GM18499 (cell line): Measurements from ENCODE around the gene ZBTB20.
"Not testable (repeated sequence)": the region's sequence is repeated elsewhere in the genome, so short reads cannot be mapped to it uniquely, and the experiment has no call there.

Experiments
- ATAC-seq: cut with Tn5 transposase; IDR thresholded peaks from one replicate; pipeline ENCODE4 v1.9.1; 2021; ENCODE audit warnings: moderate number of reproducible peaks; ENCODE audit not compliant: insufficient read depth, unreplicated experiment

Gene ZBTB20

DNA sequence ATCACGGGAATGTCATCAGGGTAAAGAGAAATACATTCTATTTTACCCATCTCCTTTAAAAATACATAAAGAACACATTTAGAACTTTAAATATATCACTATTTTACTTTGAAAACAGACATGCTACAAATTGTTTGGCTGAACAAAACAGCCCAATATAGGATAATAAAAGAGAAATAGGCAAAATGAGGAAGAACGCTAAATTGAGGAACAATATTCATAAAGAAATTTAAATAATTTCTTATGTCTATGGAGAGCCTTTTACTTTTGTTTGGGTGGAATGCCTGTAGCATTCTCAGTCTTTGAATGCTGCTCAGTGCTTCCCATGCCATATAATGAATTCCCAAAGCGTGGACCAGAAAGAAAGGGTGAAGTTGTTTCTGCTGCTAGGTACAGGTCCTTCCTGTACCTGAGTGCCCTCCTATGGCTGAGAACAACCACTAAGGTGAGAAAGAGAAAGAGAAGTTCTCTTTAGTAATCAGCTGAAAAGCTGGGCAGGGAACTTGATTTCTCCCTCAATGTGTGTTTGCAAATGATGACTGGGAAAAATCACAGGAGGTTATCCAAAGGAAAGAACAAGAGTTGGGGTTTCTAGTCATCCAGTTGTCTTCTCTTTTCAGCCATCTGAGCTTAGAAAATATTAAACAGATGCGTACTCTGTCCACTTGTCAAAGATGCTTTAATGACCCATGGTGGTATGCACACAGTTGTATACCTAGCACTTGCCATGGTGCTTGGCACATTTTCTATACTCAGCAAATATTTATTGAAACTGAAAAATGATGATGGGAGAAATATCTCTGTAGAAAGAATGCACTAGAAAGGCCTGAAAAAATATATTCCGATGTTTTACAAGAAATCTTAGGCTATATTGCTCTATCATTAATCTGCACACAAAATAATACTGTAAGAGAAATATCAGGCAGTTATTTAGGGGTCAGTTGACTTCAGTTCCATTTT is 448.7 kb downstream of the ZBTB20 start:
- ATAC-seq: no peak

DNA sequence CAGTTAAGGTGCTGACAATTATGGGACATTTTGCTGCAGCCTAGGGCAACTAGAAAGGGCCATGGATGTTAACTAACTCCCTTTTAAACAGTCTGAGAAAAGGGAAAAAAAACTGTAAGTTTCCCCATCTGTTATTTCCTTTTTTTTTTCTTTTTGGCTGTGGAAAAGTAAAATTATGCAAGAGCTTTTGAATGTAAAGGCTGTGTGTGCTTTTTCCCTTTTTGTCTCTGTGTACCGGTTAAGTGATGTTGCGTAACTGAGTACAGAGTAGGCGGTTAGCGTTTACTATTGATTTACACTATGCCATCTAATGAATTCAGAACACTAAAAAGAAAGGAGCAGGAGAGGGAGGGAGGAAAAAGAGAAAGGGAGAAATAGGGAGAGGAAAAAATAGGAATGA is 449.7 kb downstream of the ZBTB20 start:
- no peak for ATAC-seq

DNA sequence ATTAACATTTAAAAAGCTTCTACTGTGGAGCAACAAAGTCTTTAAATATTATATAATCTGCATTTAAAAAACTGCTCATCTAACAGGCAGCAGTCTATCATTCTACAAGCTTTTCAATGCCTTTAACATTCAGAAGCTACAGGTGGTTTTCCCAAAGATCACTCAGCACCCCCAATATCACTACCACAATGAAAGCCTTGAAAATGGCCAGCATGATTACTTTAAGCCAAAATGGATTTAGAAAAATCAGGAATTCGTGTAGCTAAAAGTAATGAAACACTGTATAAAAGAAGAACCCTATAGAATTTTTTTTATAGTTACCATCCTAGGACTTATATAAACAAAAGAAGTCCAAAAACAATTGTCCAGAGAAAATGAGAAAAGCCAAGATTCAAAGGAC is 452.8 kb downstream of the ZBTB20 start:
- ATAC-seq: no peak

DNA sequence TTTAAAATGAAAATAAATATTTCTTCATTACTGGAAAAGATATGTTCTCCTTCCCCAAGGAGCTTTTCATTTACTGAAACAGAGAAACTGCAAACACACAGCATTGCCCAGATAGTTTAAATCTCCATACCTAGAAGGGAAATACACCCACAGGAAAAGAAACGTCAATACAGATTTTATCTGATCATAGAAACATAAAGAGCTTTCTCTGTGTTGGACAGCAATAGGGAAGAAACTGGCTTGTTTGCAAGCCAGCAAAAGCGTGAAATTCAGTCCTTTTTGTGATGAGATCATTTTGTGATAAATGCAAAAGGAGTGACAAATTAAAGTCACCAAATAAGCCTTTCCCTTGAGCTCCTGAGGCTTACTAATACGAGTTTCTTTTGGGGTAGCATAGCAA is 455.2 kb downstream of the ZBTB20 start:
- ATAC-seq: no peak

DNA sequence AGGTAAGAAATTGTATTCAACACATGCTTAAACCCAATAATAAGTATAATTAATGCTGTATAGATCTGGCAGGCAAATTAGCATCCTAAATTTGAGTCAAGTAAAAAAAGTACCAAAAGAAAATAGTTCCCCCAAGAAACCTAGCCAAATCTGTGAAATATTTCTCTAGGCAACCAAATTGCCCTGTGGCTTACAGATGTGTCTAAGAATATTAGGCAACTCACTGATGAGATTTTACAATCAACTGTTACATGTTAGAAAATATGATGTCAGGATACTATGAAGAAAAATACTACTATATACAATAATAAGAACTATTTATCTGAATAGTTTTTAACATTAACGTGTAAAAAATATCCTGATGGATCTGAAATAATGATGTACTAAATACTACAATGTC is 456.2 kb downstream of the ZBTB20 start:
- no peak for ATAC-seq

DNA sequence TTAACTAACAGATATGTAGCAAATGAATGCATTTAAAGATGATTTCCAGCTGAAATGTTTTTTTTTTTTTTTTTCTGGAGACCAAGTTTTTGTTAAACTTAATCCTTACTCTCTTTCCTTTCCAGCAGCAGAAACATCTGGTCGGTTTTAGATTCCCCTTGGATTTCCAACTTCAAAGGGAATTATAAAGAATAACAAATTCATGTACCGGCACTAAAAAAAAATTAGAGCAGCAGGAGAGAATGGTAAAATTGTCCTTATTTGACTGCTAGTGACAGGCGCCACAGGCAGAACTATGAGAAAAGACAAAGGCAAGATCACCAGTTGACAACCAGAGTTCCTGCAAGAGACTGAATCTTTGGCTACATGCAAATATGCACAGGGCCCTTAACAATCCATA is 459.9 kb downstream of the ZBTB20 start:
- ATAC-seq: no peak

DNA sequence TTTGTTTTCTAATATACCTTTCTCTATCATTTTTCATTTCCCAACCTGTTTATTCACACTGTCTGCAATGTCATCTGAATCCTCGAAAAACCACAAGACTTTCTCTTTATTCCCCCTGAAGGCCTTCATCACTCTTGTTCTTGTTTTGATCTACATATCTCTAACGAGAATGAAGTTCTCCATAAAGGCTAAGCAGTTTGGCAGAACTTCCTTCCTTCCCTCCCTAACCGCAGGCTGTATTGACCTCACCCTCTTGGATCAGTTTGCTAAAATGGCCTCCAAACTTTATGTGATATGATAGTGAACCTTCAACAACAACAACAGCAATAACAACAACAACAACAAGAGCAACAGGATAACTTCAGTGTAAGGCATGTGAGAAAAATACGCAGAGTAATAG is 460.5 kb downstream of the ZBTB20 start:
- no peak for ATAC-seq

DNA sequence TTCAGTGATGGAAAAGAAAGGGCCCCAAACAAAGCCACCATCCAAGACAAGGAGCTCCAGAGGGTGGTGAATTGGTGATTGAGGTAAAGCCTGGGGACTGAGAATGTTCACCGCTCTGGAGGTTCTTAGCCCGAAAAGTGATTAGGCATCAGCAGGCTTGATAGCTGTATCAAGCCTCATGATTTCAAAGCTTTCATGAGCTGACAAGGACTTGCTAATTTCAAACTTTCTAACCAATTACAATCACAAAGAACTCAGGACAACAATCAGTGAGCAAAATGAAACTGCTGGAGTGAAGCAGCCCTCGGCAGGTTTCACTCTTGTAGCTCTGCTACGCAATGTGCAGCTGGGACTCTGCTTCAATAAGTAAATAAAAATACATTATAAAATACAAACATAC is 461.9 kb downstream of the ZBTB20 start:
- ATAC-seq: no peak

DNA sequence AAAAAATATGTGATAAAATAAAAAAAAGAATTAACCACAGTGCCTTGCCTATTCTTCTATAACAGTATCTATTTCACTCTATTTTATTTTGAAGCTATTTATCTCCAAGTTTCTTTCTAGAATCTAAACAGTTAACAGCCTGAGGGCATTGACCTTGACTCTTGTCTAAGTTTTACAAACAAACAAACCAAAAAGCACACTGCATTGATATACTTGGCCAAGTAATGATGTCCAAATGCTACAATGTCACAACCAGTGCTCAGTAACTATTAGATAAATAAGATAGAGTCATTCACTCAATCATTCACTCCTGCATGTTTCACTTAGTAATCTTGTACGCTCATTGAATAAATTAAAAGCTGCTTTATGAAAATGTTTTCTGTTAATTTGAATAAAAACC is 466.8 kb downstream of the ZBTB20 start:
- ATAC-seq: no peak

DNA sequence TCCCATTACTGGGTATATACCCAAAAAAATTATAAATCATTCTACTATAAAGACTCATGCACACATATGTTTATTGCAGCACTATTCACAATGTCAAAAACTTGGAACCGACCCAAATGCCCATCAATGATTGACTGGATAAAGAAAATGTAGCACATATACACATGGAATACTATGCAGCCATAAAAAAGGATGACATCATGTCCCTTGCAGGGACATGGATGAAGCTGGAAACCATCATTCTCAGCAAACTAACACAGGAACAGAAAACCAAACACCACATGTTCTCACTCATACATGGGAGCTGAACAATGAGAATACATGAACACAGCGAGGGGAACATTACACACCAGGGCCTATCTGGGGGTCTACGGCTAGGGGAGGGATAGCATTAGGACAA is 467.3 kb downstream of the ZBTB20 start:
- ATAC-seq: not testable (repeated sequence)

DNA sequence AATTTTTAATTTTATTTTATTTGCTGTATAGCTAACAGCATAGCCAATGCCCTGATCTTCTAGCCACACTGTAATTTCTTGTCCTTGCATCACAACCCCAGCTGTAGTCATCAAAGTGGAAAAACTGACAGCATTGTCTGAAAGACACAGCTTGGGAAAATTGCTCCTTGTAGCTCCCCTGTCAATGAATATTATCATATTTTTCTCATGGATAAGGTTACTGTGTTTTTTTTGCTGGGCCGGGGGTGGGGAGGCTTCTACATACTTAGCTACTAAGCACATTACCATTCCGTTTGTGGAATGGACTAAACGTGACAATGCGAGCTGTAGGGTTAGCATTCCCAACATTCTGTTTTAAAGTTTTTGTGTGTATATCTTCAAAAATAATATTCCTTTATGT is 472.0 kb downstream of the ZBTB20 start:
- ATAC-seq: no peak

DNA sequence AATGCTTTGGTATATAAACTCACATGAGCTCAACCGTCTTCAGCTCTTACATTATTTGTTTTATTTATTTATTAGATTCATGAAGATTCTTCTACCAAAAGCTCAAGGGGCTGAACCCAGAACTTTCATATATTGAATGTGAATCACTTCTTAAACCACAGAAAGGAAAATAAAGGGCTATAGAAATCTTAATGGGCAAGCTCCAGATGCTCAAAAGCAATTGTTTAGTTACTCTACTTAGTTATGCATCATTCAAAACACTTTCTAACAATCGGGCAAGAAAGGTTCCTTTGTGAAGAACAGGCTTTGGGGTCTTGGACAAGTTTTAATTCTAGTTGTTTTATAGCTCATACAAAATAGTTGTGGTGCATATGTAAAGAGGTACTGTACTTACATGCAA is 473.1 kb downstream of the ZBTB20 start:
- no peak for ATAC-seq

DNA sequence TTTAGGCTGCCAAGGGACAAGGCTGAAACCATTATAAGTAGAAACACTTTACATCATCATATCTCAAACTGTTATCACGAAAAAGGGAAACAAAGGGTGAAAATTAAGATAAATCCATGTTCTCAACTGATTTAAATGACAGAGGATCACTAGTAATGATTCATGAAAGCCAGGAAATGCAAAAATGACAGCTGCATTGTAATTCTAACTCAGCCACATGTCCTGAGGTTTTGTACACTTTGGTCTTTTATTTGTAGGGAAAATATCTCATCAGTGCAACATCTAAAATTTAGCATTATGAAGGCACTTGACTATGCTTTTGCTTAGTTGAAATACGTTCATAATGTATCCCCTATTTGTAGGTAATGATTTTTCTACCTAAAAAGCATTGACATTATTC is 473.6 kb downstream of the ZBTB20 start:
- no peak for ATAC-seq

DNA sequence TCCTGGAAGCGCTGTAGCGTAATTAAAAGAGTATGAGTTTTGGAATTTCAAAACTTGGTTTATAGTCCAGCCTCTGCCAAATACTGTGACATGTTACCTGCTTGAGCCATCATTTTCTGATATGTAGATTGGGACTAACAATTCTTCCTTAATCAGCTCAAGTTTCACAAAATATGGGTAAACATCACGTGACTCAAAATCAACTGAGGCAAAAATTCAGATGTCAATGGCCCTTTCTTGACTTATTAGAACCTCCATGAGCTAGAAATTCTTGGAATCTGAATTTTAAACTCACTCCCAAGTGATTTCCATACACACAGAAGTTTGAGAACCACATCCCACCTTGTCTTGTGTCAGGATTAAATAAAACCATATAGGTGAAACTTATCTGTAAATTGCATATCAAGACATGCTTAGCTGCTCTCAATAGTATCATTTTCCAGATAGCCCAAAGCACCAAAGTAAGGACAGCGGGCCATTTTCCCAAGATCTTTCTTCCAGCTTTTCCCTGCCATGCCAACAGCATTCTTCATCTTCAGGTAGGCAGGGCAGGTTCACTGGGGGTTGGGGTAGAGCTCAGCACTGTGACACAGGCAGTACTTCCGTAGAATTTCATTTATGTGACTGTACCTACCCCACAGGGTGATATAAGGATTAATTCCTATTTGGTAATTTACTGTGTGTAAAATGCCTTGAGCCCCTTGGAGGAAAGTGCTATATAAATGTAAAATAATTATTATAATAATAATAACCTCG is 474.2 kb downstream of the ZBTB20 start:
- no peak for ATAC-seq

DNA sequence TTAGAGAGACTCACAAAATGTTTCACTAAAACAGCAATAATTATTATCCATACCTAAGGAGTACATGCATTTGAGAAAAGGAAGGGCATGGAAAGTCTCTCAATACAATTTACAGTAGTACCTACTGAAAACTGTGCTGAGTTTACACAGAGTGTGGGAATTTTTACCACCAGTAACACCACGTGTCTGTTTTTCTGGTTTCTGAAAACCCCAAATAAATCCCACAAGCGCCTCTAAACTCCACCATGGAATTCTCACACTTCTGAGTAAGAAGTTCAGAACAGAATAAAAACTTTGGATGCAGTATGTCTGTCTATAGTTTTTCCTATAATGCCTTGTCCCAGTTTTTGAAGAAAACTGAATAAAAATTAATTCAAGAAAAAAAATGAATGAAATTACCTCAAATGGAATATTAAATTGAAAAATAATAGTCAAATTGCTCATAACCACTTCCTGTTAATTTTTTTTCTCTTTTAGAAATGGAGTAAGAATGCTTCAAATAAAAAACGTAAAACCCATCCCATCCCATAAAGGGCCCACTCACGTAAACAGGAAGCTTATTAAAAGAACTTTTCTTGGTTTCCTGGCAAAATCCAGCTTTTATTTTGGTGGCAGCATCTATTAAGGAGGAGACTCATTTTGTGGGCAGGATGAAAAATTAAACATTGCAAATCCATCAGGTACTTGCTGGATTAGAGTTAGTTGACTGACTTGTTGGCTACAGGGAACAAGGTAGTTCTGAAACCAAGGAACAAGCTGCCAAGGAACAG is 475.2 kb downstream of the ZBTB20 start:
- no peak for ATAC-seq

DNA sequence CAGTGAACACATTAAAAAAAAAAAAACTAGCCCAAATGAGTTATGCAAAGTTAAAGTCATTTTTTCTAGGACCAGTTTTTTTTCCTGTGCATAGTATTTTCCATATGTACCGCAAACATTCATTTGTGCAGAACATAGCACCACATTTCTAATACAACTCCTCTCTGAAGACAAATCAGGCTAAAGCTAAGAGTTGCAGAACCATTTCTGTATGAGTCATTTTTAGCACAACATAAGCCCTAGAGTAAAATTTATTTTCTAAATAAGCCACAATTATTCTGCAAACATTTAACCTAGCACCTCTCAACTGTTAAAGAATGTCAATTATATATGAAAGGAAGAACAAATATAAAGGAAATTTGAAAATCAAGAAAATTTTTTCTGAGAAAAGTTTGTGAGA is 477.5 kb downstream of the ZBTB20 start:
- ATAC-seq: no peak

DNA sequence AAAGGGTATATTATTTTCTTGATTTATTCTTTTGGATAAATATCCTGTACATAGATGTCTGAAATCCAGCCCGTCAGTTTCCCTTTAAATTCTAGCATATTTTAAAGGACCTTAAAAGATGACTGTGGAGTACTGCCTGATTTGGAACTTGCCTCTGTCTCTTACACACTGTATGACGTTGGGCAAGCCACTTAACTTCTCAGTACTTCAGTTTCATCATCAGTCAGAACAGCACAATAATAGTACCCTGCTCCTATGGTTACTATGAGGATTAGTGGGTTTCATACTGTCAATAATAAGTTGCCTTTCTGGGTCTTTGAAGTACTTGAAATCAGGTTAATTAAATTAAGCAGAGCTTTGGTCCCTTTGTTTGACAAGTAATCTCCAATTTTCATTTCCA is 479.0 kb downstream of the ZBTB20 start:
- ATAC-seq: no peak

DNA sequence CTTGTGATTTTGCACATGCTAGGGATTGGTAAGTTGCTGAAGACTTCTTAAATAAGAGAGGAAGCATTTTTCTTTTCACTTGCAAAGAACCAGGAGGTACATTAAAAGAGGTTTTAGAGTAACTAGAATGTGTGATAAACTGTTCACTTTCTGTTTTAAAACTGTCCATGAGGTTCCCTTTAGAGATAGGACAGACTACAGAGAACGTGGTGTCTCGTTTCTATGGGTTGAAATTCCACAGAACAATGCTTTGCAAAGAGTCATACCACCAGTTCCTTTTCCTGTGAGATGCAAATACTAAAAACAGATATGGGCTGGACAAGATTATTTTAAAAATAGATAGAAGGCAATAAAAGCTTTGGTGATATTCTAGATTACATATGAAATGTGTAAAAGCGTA is 480.5 kb downstream of the ZBTB20 start:
- ATAC-seq: no peak

DNA sequence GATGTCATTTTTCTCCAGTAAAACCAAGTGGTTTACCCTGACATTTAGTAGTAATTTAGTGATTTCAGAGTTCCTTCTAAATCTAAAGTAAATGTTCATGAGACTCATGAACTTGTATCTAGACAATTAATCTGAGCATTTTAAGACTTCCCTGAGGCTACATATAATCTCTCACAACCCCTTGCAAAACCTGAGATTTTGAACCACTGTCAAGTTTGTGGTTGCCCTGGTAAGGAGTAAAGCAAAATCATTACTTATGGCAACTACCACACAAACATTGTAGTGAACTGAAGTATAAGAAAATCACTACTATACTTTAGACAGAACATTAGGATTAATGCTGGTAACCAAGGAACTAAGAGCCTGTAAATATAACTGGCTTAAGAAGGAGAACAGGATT is 483.1 kb downstream of the ZBTB20 start:
- ATAC-seq: no peak

DNA sequence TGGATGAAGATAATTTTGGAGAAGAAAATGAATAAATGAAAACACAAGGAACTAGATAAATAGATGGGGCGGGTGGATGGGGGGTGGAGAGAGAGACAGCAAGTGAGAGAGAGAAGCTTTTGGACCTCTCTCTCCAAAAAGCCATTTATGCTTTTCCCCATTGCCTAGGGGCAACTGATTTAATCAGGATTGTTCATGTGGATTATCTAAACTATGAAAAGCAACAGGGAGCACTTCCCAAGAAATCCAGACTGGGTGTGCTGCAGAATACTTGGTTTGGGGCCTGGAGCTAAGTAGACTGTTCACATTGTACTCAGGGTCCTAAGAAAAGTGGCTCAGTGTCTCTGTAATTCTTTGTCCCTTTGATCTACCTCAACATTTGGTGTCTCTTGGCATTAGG is 486.3 kb downstream of the ZBTB20 start:
- ATAC-seq: no peak

DNA sequence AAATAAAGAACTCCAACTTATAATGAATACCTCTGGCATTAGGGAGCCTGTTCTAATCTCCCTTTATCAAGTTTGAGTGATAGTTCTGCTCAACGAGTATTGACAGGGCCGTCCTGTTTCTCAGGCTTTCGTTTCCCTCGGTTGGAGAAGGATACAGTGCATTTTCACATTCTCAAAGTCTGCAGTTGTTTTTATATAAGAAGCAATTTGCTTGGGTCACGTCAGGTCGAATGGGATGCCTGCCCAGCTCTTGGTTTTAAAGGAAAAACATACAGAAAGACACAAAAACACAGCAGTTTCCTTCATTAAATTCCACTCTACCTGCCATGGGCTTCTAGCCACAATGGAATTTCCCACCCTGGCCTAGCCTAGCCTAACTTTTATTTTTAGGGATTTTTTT is 487.0 kb downstream of the ZBTB20 start:
- ATAC-seq: no peak
